GM21367 (cell line): ENCODE results near the gene OSBPL8.

Experiments
- ATAC-seq: cut with Tn5 transposase; IDR thresholded peaks from one replicate; pipeline ENCODE4 v1.9.1; 2021; ENCODE audit not compliant: unreplicated experiment

OSBPL8 gene

GRCh38 chr12:76316468-76316867 is 243.1 kb downstream of the OSBPL8 start:
- ATAC-seq = no peak

- ATAC-seq = no peak
These were observed 246.3 kb downstream of the OSBPL8 start for GRCh38 chr12:76313299-76313698.

DNA sequence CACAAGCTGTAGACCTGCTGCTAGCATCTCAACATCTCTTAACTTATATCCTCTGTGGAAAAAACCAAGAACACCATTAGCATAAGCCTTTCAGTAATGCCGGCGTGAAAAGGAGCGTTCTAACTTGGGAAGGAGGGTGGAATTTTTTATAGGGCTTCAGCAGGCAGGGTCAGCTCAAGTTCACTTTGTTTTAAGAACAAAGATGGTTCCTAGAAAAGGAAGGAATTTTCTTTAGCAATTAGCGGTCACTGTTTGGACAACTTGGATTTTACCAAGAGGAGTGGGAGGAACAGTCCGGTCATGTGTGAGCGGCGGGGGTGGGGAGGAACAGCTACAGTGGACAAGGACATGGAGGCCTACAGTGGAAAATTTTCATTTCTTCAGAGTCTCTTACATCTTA is 247.3 kb downstream of the OSBPL8 start:
- no peak for ATAC-seq

DNA sequence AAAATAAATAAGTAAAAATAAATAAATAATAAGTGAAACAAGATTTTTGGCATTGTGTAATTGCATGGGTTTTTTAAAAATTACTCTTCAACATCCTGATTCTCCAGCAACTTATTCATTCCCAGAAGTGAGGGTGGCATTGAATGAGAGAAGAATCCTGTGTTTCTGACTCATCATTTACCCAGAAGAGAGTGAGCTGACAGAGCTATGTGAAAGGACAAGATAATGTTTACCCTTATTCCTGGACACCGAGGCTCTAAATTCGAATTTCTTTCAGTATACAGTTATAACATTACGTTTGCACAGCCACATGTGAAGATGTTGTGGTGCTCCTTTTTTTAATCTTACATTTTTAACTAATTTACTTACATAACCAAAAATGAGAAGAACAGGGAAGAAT is 247.8 kb downstream of the OSBPL8 start:
- ATAC-seq = no peak

DNA sequence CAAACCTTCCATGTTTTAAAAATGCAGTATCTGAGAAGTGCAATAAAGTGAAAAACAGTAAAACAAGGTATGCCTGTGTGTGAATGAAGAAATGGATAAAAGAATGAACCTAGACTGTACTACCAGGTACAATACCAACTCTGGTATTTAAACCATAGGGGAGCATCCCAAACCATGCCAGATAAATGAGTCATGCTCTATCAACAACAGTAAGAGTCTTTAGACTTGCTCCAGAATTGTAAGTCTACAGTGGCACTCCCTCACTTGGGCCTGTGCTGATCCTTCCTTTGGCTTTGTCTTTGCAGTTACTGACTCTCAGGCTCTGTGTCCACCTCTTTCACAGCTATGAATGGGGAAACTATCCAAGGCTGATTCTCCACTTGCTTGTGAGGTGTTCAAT is 249.5 kb downstream of the OSBPL8 start:
- ATAC-seq = no peak

- no peak for ATAC-seq
These were observed 250.7 kb downstream of the OSBPL8 start for GRCh38 chr12:76308866-76309265.

DNA sequence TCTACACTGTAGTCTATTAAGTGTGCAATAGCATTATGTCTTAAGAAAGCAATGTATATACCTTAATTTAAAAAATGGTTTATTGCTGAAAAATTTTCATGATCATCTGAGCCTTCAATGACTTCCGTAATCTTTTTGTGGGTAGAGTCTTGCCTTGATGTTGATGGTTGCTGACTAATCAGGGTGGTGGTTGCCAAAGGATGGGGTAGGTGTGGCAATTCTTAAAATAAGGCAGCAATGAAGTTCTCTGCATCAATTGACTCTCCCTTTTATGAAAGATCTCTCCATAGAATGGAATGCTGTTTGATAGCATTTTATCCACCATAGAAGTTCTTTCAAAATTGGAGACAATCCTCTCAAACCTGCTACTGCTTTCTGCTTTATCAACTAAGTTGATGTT is 252.5 kb downstream of the OSBPL8 start:
- no peak for ATAC-seq

- ATAC-seq = no peak
These were observed 255.5 kb downstream of the OSBPL8 start for GRCh38 chr12:76303989-76304460.

DNA sequence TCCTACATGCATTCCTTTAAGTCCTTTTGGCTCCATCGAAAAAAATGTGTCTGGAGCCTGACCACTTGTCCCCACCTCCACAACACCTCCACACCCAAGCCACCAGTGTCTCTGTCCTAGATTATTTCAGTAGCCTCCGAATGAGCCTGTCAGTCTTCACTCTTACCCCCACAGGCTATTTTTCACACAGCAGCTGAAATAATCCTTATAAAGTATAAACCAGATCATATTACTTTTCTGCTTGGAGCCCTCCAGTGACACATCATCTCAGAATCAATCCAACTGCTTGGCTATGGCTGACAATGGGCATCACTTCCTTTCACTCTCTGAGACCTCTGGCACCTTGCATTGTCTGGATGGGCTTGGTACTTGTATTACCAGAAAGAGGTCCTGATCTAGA is 256.2 kb downstream of the OSBPL8 start:
- ATAC-seq = no peak
